GM18499 (cell line): ENCODE data around the gene RNF207.

ENCODE experiments used
- ATAC-seq: cut with Tn5 transposase; IDR thresholded peaks from one replicate; pipeline ENCODE4 v1.9.1; 2021; ENCODE audit warnings: moderate number of reproducible peaks; ENCODE audit not compliant: insufficient read depth, unreplicated experiment

RNF207 gene

GRCh38 chr1:6222636-6223035 is 16.7 kb downstream of the RNF207 start:
- no peak for ATAC-seq

- no peak for ATAC-seq
Measured at GRCh38 chr1:6223617-6224016, 17.7 kb downstream of the RNF207 start.

- ATAC-seq = no peak
Measured at GRCh38 chr1:6224718-6225117, 18.8 kb downstream of the RNF207 start.

GRCh38 chr1:6225651-6226050 is 19.7 kb downstream of the RNF207 start:
- no peak for ATAC-seq

- ATAC-seq = no peak
Measured at GRCh38 chr1:6233376-6233775, 27.5 kb downstream of the RNF207 start.

GRCh38 chr1:6234502-6235295 is 28.8 kb downstream of the RNF207 start:
- no peak for ATAC-seq

GRCh38 chr1:6235296-6235677 is 29.4 kb downstream of the RNF207 start:
- no peak for ATAC-seq

GRCh38 chr1:6237093-6237492 is 31.2 kb downstream of the RNF207 start:
- ATAC-seq = no peak

- ATAC-seq = no peak
Measured at GRCh38 chr1:6239213-6239752, 33.4 kb downstream of the RNF207 start.

- no peak for ATAC-seq
Measured at GRCh38 chr1:6239950-6240768, 34.2 kb downstream of the RNF207 start.

GRCh38 chr1:6241107-6241886 is 35.4 kb downstream of the RNF207 start:
- ATAC-seq = no peak

- no peak for ATAC-seq
Measured at GRCh38 chr1:6241887-6242740, 36.2 kb downstream of the RNF207 start.

- no peak for ATAC-seq
Measured at GRCh38 chr1:6243053-6243834, 37.3 kb downstream of the RNF207 start.

- no peak for ATAC-seq
Measured at GRCh38 chr1:6243993-6244392, 38.1 kb downstream of the RNF207 start, which contains the start of gene HES3. Gene HES3 (plus strand): TSS chr1:6244179. CDS start chr1:6244366, 187 bp downstream.

GRCh38 chr1:6244401-6245049 is 38.6 kb downstream of the RNF207 start:
- no peak for ATAC-seq

- no peak for ATAC-seq
Measured at GRCh38 chr1:6245086-6245868, 39.4 kb downstream of the RNF207 start.

- no peak for ATAC-seq
Measured at GRCh38 chr1:6245869-6246496, 40.1 kb downstream of the RNF207 start.
